Aorta (tissue), 5 donors: Measurements from ENCODE around the gene C19orf81. TPM values are rescaled to one million over a fixed set of nuclear protein-coding genes. Genes with fewer than 3 reads are reported as not detected.

Experiments used
- ATAC-seq: fragments of 200-7000 bp; cut with Tn5 transposase; one replicate; pipeline ENCODE4 v1.9.1; 2022; ENCODE audit warnings: moderate library complexity; ENCODE audit not compliant: low FRiP score
- DNase-seq, 2 donors: peaks; one replicate each; pipeline ENCODE4 v3.0.0-alpha.2; 2020
- H3K27ac ChIP-seq, 2 donors: one replicate each; pipeline ENCODE4 v1.5.1; 2013; ENCODE audit warnings: low read length in 2 of 2, mild to moderate bottlenecking in 2 of 2, moderate library complexity in 2 of 2, control low read depth in 1 of 2, inconsistent platforms in 1 of 2, low read depth in 1 of 2
- H3K27me3 ChIP-seq, 2 donors: one replicate each; pipeline ENCODE4 v1.6.1; 2013; ENCODE audit warnings: control low read depth in 1 of 2, low read length in 1 of 2, mild to moderate bottlenecking in 1 of 2, moderate library complexity in 1 of 2; ENCODE audit not compliant: insufficient read depth in 2 of 2, control insufficient read depth in 1 of 2
- H3K36me3 ChIP-seq, 2 donors: one replicate each; pipeline ENCODE4 v1.6.1; 2013; ENCODE audit warnings: control low read depth in 1 of 2, low read length in 1 of 2, mild to moderate bottlenecking in 1 of 2; ENCODE audit not compliant: insufficient read depth in 2 of 2, control insufficient read depth in 1 of 2
- H3K4me1 ChIP-seq, 2 donors: one replicate each; pipeline ENCODE4 v1.6.1; 2013; ENCODE audit warnings: low read length in 2 of 2, control low read depth in 1 of 2, mild to moderate bottlenecking in 1 of 2, moderate library complexity in 1 of 2; ENCODE audit not compliant: insufficient read depth in 2 of 2, control insufficient read depth in 1 of 2
- H3K4me3 ChIP-seq, 2 donors: one replicate each; pipeline ENCODE4 v1.5.1; 2013; ENCODE audit warnings: low read length in 2 of 2, control low read depth in 1 of 2, mild to moderate bottlenecking in 1 of 2
- H3K9me3 ChIP-seq: one replicate; pipeline ENCODE4 v1.6.1; 2013; ENCODE audit warnings: mild to moderate bottlenecking, low read length; ENCODE audit not compliant: control insufficient read depth
- WGBS, 2 donors: extraction: QIAGEN DNeasy Blood & Tissue Kit; methylation state at CpG; one replicate each; pipeline ENCODE4 v1.1.7; 2013; 5-methylcytosine and 5-hydroxymethylcytosine counted together
- intact Hi-C, 2 donors: fragments of 100-400 bp; cut with DNase I; formaldehyde crosslinking; loops; one replicate each; pipeline versions ENCODE4 v1.14.2 to v1.15.0; 2022
- polyA plus RNA-seq, 2 donors: library from polyadenylated mRNA; stranded (reverse); fragments of 200-250 nt; gene quantifications; one replicate each; pipeline ENCODE4 v1.2.3, GENCODE V29; 2013
- total RNA-seq, 2 donors: library from RNA; stranded (reverse); fragmentation: NEBNext Ultra II Directional; extraction: Animal tissue kit (Norgen Biotek cat#: 25700); gene quantifications; one replicate each; pipeline ENCODE4 v1.2.1, GENCODE V29; 2021
- donor health status: healthy with polysubstance abuse.
- donor health status: Bipolar disorder and iron deficiency.
- donor health status: DM: no; HTN: no; CAD: no.
- donor health status: DM: no; HTN: no; CAD: no.
- donor health status: DM: yes; HTN: yes; CAD: no.

Gene C19orf81
- total and polyA plus RNA-seq, 4 donors, result not detected

DNA sequence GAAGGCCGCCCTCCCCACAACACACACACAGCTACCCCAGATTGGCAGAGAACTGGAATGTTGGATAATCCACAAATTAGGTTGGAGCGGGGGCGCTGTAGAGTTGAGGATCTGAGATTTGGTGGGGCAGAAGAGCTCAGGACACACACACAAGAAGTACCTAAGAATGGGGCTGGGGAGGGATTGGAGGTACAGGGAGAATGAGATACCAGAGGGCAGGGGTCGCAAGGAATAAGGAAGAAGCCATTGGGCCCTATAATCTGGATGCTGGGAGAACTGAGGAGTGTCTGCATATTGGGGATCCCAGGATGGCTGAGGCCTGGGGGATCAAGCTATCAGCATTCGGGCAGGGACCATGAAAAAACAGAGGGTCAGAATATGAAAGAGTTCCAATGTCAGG lies 21.1 kb upstream of the C19orf81 start:
- ATAC-seq (no peak), DNase-seq (no peak)
- WGBS, 2 donors, result 79 to 85% methylated on average over 5 of the region's 5 CpGs
- Histone ChIP-seq H3K27me3 (no peaks in the 10 kb centered on the region), H3K36me3 (no peaks in the 10 kb centered on the region), H3K27ac (no peak overlapping the region), H3K9me3 (no peaks in the 10 kb centered on the region), H3K4me1 (no peaks in the 10 kb centered on the region), H3K4me3 (no peak overlapping the region)
- intact Hi-C loops, result no loop called here

DNA sequence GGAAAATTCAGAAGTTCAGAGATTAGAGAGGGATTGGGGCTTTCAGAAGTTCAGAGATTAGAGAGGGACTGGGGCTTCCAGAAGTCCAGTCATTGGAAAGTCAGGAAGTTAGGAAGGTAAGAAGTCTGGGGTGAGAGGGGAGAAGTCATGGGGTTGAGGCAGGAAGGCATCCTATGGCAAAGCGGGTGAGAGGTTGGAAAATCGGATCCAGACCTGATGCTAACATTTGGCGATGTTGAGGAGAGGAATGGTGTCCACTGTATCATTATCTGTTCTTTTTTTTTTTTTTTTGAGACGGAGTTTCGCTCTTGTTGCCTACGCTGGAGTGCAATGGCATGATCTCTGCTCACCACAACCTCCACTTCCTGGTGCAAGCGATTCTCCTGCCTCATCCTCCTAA lies 20.7 kb upstream of the C19orf81 start:
- DNase-seq (no peak), ATAC-seq (no peak)
- Histone ChIP-seq H3K9me3 (no peaks in the 10 kb centered on the region), H3K4me1 (no peaks in the 10 kb centered on the region), H3K4me3 (no peak overlapping the region), H3K27me3 (no peaks in the 10 kb centered on the region), H3K27ac (no peak overlapping the region), H3K36me3 (no peaks in the 10 kb centered on the region)
- intact Hi-C loops, result no loop called here
- 87 to 89% methylated on average over 7 of the region's 7 CpGs for WGBS, 2 donors

DNA sequence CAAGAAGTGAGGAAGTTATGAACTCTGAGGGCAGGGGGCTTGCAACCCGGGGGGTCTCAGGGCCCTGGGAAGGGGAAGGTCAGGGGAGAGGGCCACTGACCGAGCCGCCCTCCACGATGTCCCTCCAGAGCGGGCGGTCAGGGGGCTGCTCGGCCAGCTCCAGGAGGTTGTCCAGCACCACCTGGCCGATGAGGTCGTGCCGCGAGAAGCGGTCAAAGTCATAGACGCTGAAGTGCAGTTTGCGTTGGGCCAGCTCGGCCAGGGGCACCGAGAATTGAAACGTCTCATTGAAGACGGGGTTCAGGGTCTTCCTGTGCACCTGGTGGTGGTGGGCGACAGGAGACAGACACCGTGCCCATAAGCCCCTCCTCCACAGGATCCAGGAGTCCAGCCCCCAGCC lies 20.1 kb upstream of the C19orf81 start:
- Histone ChIP-seq H3K4me3 (no peak overlapping the region), H3K27ac (no peak overlapping the region), H3K9me3 (peaks cover 1% of the 10 kb centered on the region), H3K27me3 (no peaks in the 10 kb centered on the region), H3K36me3 (no peaks in the 10 kb centered on the region), H3K4me1 (no peaks in the 10 kb centered on the region)
- DNase-seq, result peak in 1 of 2 donors; percentile 75
- ATAC-seq, result no peak
- WGBS, 2 donors, result 80 to 81% methylated on average over 20 of the region's 20 CpGs
- intact Hi-C loops, result no loop called here

DNA sequence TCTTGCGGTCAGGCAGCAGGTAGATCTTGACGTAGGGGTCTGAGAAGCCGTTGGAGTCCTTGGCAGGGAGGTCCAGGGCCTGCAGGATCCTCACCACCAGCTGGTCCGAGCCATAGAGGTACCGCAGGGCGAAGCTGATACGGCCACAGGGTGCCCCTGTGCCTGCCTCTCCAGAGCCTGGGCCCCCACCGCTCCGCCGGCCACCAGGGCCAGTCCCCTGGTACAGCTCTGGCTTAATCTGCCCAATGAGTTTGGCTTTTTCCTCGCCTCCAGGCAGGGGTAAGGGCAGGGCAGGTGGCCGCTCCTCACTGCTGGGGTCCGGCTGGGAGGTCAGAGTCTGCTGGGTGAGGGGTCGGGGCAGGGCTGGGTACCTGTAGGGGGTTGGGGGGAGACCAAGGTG lies 19.4 kb upstream of the C19orf81 start:
- no peak for ATAC-seq
- Histone ChIP-seq H3K4me1 (no peaks in the 10 kb centered on the region), H3K27me3 (no peaks in the 10 kb centered on the region), H3K27ac (no peak overlapping the region), H3K9me3 (peaks cover 1% of the 10 kb centered on the region), H3K4me3 (no peak overlapping the region), H3K36me3 (no peaks in the 10 kb centered on the region)
- DNase-seq, result no peak
- WGBS, 2 donors, result 71 to 82% methylated on average over 13 to 14 of the region's 14 CpGs
- intact Hi-C loops, result no loop called here

DNA sequence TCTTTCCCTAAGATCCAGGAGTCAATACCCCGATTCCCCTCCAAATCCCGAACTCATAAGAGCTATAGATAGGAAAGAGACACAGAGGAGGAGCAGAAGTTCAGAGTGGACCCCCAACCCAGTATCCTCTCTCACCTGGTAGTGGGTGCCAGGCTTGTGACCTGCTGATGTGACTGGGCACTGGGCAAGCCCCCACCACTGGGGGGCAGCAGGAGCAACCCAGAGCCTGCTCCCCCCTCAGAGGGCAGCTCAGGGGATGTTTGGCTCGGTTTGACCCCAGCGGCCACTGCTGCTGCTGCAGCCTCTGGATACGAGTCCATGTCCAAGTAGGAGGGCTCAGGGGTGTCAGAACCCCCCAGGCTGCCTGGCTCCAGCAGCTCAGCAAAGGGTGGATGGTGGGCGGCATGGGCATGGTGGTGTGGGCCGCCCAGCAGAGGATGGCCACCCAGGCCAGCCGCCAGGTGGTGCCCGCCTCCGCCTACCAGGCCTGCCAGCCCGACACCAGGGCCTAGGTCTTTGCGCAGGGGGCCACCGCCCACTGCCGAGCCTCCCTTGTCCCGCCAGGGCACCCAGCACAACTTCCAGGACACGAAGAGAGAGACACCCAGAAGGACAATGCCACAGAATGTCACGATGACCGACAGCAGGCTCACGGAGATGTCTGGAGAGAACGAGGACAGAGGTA lies 17.0 kb upstream of the C19orf81 start:
- Histone ChIP-seq H3K27ac (no peak overlapping the region), H3K36me3 (no peaks in the 10 kb centered on the region), H3K4me3 (no peak overlapping the region), H3K27me3 (peaks cover 0 to 1% of the 10 kb centered on the region in 2 donors), H3K4me1 (no peaks in the 10 kb centered on the region), H3K9me3 (peaks cover 9% of the 10 kb centered on the region)
- DNase-seq, result no peak
- intact Hi-C loops, result no loop called here
- ATAC-seq, result no peak
- WGBS, 2 donors, result 68 to 76% methylated on average over 20 of the region's 20 CpGs

DNA sequence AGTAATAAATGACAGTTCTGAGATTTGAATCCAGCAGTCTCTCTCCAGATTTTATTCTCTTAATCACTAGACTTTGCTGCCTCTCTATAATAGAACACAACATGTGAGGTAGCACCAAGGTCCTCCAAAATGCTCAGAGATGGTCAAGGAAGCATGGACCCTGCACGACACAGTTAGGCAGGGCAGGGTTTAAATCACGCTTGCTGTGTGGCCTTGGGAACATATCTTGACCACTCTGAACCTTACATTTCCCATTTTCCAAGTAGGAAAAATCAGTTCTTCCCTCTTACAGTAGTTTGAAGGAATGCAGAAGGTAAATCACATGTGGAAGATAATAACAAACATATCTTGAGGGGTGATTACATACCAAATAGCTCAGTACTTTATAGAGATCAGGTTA lies 15.9 kb upstream of the C19orf81 start:
- peaks cover 0 to 1% of the 10 kb centered on the region in 2 donors for H3K27me3 ChIP-seq
- peaks cover 9% of the 10 kb centered on the region for H3K9me3 ChIP-seq
- ATAC-seq (no peak), DNase-seq (no peak)
- H3K4me3 ChIP-seq, result no peak overlapping the region
- intact Hi-C loops, result no loop called here
- H3K36me3 ChIP-seq, result no peaks in the 10 kb centered on the region
- WGBS, 2 donors, result 78% methylated on average over 2 of the region's 2 CpGs
- no peak overlapping the region for H3K27ac ChIP-seq
- no peaks in the 10 kb centered on the region for H3K4me1 ChIP-seq

DNA sequence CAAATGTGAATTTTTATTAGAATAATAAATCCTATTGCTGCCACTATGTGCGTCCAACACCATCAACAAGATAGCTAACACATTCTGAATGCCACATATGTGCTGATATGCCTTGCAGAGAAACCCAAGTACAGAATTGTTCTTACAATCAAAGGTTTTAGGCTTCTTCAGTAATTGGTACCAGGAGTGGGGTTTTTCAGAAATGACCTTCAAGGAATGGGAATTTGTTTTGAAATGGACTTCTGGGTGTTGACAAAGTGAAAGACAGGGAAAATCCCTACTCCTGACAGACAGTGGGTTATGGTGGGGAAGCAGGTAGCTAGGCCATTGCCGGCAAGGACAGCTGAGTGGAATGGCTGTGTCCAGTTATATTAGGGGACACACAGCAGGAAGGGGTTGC lies 15.3 kb upstream of the C19orf81 start:
- DNase-seq, result no peak
- Histone ChIP-seq H3K27ac (no peak overlapping the region), H3K4me3 (no peak overlapping the region), H3K4me1 (no peaks in the 10 kb centered on the region), H3K27me3 (peaks cover 0 to 1% of the 10 kb centered on the region in 2 donors), H3K36me3 (no peaks in the 10 kb centered on the region), H3K9me3 (peaks cover 9% of the 10 kb centered on the region)
- intact Hi-C loops, result no loop called here
- no peak for ATAC-seq
- WGBS, 2 donors, result 94 to 97% methylated on average over 2 of the region's 2 CpGs

DNA sequence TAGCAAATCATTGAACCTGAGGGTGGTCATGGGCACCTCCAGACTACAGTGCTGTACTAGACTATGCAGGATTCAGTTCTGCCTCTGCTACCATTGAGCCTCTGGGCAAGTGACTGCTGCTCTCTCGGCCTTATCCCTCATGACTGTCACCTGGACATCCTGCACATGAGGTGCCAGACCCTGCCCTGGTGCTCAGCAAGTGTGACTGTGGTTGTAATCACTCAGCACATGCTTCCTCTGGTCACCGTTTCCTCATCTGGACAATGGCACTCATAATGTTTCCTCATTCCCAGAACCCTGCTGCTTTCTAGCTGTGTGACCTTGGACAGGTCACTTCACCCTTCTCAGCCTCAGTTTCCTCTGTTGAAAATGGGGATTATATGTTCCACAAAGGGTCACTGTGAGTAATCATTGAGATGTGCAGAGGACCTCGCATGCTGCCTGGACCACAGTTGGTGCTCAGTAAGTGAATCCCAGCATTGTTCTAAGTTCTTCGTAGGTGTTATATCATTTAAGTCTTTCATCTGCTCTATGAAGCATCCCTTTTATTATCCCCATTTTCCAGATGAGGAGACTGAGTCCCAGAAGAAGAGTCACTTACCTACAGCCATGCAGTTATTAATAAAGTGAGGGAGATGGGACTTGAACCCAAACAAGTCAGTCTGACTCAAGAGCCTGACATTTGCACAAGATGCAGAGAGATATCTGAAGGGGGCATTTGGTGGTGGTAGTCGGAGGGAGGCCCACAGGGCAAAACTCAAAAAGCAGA lies 12.7 kb upstream of the C19orf81 start:
- Histone ChIP-seq H3K27me3 (peaks cover 0 to 1% of the 10 kb centered on the region in 2 donors), H3K27ac (no peak overlapping the region), H3K4me1 (no peaks in the 10 kb centered on the region), H3K9me3 (peaks cover 9% of the 10 kb centered on the region), H3K4me3 (no peak overlapping the region), H3K36me3 (no peaks in the 10 kb centered on the region)
- DNase-seq (no peak), ATAC-seq (no peak)
- WGBS, 2 donors, result 72 to 75% methylated on average over 5 of the region's 5 CpGs
- intact Hi-C loops, result no loop called here

DNA sequence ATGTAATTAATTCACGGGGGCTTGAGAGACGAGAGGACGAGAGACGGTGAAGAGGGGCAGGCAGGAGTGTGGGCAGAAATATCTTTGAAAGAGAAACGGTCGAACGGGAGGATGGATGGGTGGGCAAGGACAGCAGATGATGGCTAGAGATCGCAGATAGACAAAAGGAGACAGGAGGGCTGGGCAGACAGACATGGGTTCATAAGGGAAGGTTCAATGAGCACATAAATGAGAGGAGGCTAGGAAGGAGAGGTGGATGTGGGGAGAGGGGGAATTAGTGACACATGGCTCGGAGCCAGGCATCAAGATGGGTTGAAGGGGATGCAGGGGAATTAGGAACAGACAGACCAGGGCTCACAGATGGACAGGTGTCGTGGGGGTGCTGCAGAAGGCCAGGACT lies 10.6 kb upstream of the C19orf81 start:
- H3K4me3 ChIP-seq, result no peak overlapping the region
- DNase-seq (no peak), ATAC-seq (no peak)
- no peaks in the 10 kb centered on the region for H3K4me1 ChIP-seq
- 31 to 37% methylated on average over 10 of the region's 10 CpGs for WGBS, 2 donors
- peaks cover 0 to 1% of the 10 kb centered on the region in 2 donors for H3K27me3 ChIP-seq
- intact Hi-C loops, result no loop called here
- H3K36me3 ChIP-seq, result no peaks in the 10 kb centered on the region
- H3K27ac ChIP-seq, result no peak overlapping the region
- peaks cover 9% of the 10 kb centered on the region for H3K9me3 ChIP-seq
